Ishikawa (cell line): ENCODE measurements around the gene AKR7A3.

Experiments used
- CEBPB ChIP-seq: IDR thresholded peaks from 2 replicates; pipeline ENCODE4 v1.6.1; 2012
- CREB1 ChIP-seq: IDR thresholded peaks from 2 replicates; pipeline ENCODE4 v1.6.1; 2012; ENCODE audit warnings: low read depth
- EGR1 ChIP-seq: IDR thresholded peaks from 2 replicates; pipeline ENCODE4 v1.6.1; 2012
- EP300 ChIP-seq: IDR thresholded peaks from 2 replicates; pipeline ENCODE4 v1.6.1; 2012; ENCODE audit warnings: borderline replicate concordance
- FOXM1 ChIP-seq: IDR thresholded peaks from 2 replicates; pipeline ENCODE4 v1.6.1; 2012; ENCODE audit warnings: low read depth, borderline replicate concordance
- MAX ChIP-seq: IDR thresholded peaks from 2 replicates; pipeline ENCODE4 v1.6.1; 2012
- NFIC ChIP-seq: IDR thresholded peaks from 2 replicates; pipeline ENCODE4 v1.6.1; 2012
- RAD21 ChIP-seq: IDR thresholded peaks from 2 replicates; pipeline ENCODE4 v1.6.1; 2012; ENCODE audit warnings: low read depth
- REST ChIP-seq: IDR thresholded peaks from 2 replicates; pipeline ENCODE4 v1.6.1; 2012; ENCODE audit warnings: low read depth, mild to moderate bottlenecking
- TAF1 ChIP-seq: IDR thresholded peaks from 2 replicates; pipeline ENCODE4 v1.6.1; 2012; ENCODE audit warnings: low read depth, mild to moderate bottlenecking
- TCF12 ChIP-seq: IDR thresholded peaks from 2 replicates; pipeline ENCODE4 v1.6.1; 2012; ENCODE audit warnings: low read depth
- TEAD4 ChIP-seq: IDR thresholded peaks from 2 replicates; pipeline ENCODE4 v1.6.1; 2012
- USF1 ChIP-seq: IDR thresholded peaks from 2 replicates; pipeline ENCODE4 v1.6.1; 2012
- YY1 ChIP-seq: IDR thresholded peaks from 2 replicates; pipeline ENCODE4 v1.6.1; 2012; ENCODE audit warnings: low read depth
- ZBTB7A ChIP-seq: IDR thresholded peaks from 2 replicates; pipeline ENCODE4 v1.6.1; 2012; ENCODE audit warnings: low read depth

Gene AKR7A3

GRCh38 chr1:19272064-19272463 is 16.5 kb downstream of the AKR7A3 start:
- TF ChIP-seq TEAD4: no peak
- TF ChIP-seq RAD21: no peak
- no peak for TF ChIP-seq USF1
- TF ChIP-seq TAF1: no peak
- TF ChIP-seq YY1: no peak
- TF ChIP-seq CEBPB: no peak
- TF ChIP-seq EP300: no peak
- TF ChIP-seq MAX: no peak
- no peak for TF ChIP-seq ZBTB7A
- no peak for TF ChIP-seq EGR1
- no peak for TF ChIP-seq CREB1
- no peak for TF ChIP-seq TCF12
- no peak for TF ChIP-seq REST
- TF ChIP-seq FOXM1: no peak

GRCh38 chr1:19268445-19268844 is 20.1 kb downstream of the AKR7A3 start:
- TF ChIP-seq USF1 (no peak), EGR1 (no peak), NFIC (no peak), REST (no peak), MAX (no peak), EP300 (no peak), YY1 (no peak), CREB1 (no peak), TEAD4 (no peak), ZBTB7A (no peak)

- TF ChIP-seq USF1: no peak
- TF ChIP-seq EGR1: no peak
- no peak for TF ChIP-seq RAD21
- TF ChIP-seq REST: no peak
- no peak for TF ChIP-seq TEAD4
Measured at GRCh38 chr1:19262744-19263143, 25.8 kb downstream of the AKR7A3 start.

GRCh38 chr1:19262047-19262446 is 26.5 kb downstream of the AKR7A3 start:
- TF ChIP-seq ZBTB7A (no peak), EGR1 (no peak), TAF1 (no peak), RAD21 (no peak), NFIC (no peak), MAX (no peak), REST (no peak), USF1 (no peak), TEAD4 (no peak), TCF12 (no peak), FOXM1 (no peak), EP300 (no peak), CEBPB (no peak), CREB1 (no peak), YY1 (no peak)
